Measurements from ENCODE around the gene HNRNPD. TPM values are rescaled to one million over a fixed set of nuclear protein-coding genes. Genes with fewer than 3 reads are reported as not detected.

Gene HNRNPD
- total RNA-seq, 5 donors from 2014 or later (not counting 1 experiment from before 2014, with no cell fraction given): 193 to 274 (median 202) TPM

DNA sequence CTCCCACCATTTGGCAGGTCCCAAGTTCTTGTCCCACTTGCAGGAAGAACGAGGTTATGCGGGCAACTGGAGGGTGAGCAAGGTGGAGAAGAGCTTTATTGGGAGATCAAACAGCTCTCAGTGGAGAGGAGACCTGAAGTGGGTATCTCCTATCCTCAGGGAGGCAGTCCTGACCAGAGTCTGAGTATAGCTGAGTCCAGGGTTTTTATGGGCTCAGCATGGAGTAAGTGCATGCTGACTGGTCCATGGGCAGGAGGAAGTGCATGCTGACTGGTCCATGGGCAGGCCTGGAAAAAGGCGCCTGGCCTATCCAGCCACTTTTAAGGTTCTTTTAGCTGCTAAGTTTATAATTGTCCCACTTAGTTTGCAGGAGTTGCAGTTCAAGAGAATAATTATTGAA, 7.4 kb upstream of the HNRNPD start:
- Mint-ChIP-seq H3K36me3 (peaks cover 13% of the 10 kb centered on the region), H3K27me3 (no peaks in the 10 kb centered on the region), H3K4me3 (no peak overlapping the region), H3K9me3 (peaks cover 0 to 5% (median 0%) of the 10 kb centered on the region in 3 donors), H3K4me1 (peaks cover 14 to 20% (median 15%) of the 10 kb centered on the region in 3 donors), H3K27ac (no peak overlapping the region)
- H3K36me3 ChIP-seq (ENCODE audit: control insufficient read depth in 2 of 2, extremely low read depth in 1 of 2, insufficient read depth in 1 of 2, low read length in 1 of 2): no peaks in the 10 kb centered on the region
- CTCF ChIA-PET: interaction anchor here in 1 of 2 donors (0.6 to 2.2 kb wide), 4 partner anchors 8 to 1058 kb away, joined by 3 to 8 read pairs (median 3); no protein-coding TSS in a partner anchor
- POLR2A ChIA-PET: interaction anchor here in 1 of 2 donors (0.7 kb wide), 1 partner anchor 816 kb away, joined by 7 read pairs; no protein-coding TSS in a partner anchor
- no peak for ATAC-seq (replicated peaks in 1 of 4)
- no peaks in the 10 kb centered on the region for H3K27me3 ChIP-seq (replicated peaks in 1 of 2; ENCODE audit: control insufficient read depth in 2 of 2, extremely low read depth in 1 of 2, insufficient read depth in 2 of 2, low read length in 1 of 2)
- H3K4me1 ChIP-seq (ENCODE audit: control insufficient read depth in 1 of 2, extremely low read depth in 1 of 2, insufficient read depth in 2 of 2, low read length in 2 of 2): peaks cover 4 to 5% of the 10 kb centered on the region in 2 experiments
- H3K4me3 ChIP-seq (ENCODE audit: control insufficient read depth in 1 of 2, extremely low read depth in 1 of 2, low read length in 1 of 2): no peak overlapping the region
- no peak overlapping the region for H3K27ac ChIP-seq (ENCODE audit: low read length)
- no peak for DNase-seq
- 92% methylated on average over 2 of the region's 3 CpGs for WGBS (ENCODE audit: insufficient coverage)
- no peaks in the 10 kb centered on the region for H3K9me3 ChIP-seq

DNA sequence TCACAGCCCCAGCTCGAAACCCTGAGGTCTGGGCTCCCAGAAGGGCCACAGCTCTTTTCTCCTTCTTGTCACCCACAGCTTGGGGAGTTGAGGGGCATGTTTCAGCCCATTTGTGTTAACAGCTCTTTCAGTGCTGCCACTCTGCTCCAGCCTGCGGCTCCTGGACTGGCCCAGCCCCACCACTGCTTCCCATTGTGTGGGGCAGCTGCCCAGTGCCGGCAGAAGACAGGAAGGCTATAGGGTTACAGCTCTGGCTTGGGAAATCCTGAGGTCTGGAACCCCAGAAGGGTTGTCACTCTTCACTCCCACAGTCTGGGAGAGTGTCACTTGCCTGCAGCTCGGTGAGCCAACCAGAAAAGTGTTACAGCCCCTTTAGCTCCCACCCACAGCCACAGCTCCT, 7.0 kb upstream of the HNRNPD start:
- H3K9me3 Mint-ChIP-seq: peaks cover 0 to 3% (median 0%) of the 10 kb centered on the region in 3 donors
- DNase-seq: no peak
- Histone ChIP-seq H3K9me3 (no peaks in the 10 kb centered on the region), H3K27me3 (replicated peaks in 1 of 2; ENCODE audit: control insufficient read depth in 2 of 2, extremely low read depth in 1 of 2, insufficient read depth in 2 of 2, low read length in 1 of 2) (no peaks in the 10 kb centered on the region), H3K36me3 (ENCODE audit: control insufficient read depth in 2 of 2, extremely low read depth in 1 of 2, insufficient read depth in 1 of 2, low read length in 1 of 2) (no peaks in the 10 kb centered on the region), H3K4me1 (ENCODE audit: control insufficient read depth in 1 of 2, extremely low read depth in 1 of 2, insufficient read depth in 2 of 2, low read length in 2 of 2) (peaks cover 8% of the 10 kb centered on the region in 2 experiments), H3K27ac (ENCODE audit: low read length) (no peak overlapping the region), H3K4me3 (ENCODE audit: control insufficient read depth in 1 of 2, extremely low read depth in 1 of 2, low read length in 1 of 2) (no peak overlapping the region)
- no peak overlapping the region for H3K4me3 Mint-ChIP-seq
- ChIA-PET POLR2A (no interaction called here), CTCF (interaction anchor here in 1 of 2 donors (0.6 to 2.2 kb wide), 3 partner anchors 9 to 20 kb away, joined by 3 to 8 read pairs (median 3); no protein-coding TSS in a partner anchor)
- peaks cover 13% of the 10 kb centered on the region for H3K36me3 Mint-ChIP-seq
- H3K27me3 Mint-ChIP-seq: no peaks in the 10 kb centered on the region
- no peak for ATAC-seq (replicated peaks in 1 of 4)
- H3K4me1 Mint-ChIP-seq: peaks cover 18 to 24% (median 19%) of the 10 kb centered on the region in 3 donors
- 100% methylated on average over 1 of the region's 4 CpGs for WGBS (ENCODE audit: insufficient coverage)
- no peak overlapping the region for H3K27ac Mint-ChIP-seq

DNA sequence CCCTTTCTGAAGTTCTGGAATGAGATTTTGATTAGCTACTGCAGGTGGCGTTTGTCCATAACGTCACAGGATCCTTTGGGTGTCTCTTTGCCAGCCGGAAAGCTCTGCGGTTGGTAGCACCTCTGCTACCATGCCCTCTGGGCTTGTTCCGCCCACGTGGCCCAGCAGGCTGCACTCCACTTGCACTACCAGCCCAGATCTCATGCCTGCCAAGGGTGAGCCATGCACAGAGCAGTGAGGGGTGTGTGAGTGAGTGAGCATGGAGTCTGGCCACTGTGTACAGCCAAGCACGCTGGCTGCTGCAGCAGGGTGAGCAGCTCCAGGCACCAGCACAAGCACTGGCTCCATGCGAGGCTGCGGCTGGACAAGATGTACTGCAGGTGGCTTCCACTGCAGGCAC, 6.6 kb upstream of the HNRNPD start:
- Mint-ChIP-seq H3K27ac (no peak overlapping the region), H3K4me1 (peaks cover 23 to 29% (median 23%) of the 10 kb centered on the region in 3 donors), H3K27me3 (no peaks in the 10 kb centered on the region), H3K4me3 (no peak overlapping the region), H3K9me3 (no peaks in the 10 kb centered on the region), H3K36me3 (peaks cover 13% of the 10 kb centered on the region)
- Histone ChIP-seq H3K36me3 (ENCODE audit: control insufficient read depth in 2 of 2, extremely low read depth in 1 of 2, insufficient read depth in 1 of 2, low read length in 1 of 2) (no peaks in the 10 kb centered on the region), H3K27ac (ENCODE audit: low read length) (no peak overlapping the region), H3K4me1 (ENCODE audit: control insufficient read depth in 1 of 2, extremely low read depth in 1 of 2, insufficient read depth in 2 of 2, low read length in 2 of 2) (peaks cover 9 to 13% of the 10 kb centered on the region in 2 experiments), H3K27me3 (replicated peaks in 1 of 2; ENCODE audit: control insufficient read depth in 2 of 2, extremely low read depth in 1 of 2, insufficient read depth in 2 of 2, low read length in 1 of 2) (no peaks in the 10 kb centered on the region), H3K4me3 (ENCODE audit: control insufficient read depth in 1 of 2, extremely low read depth in 1 of 2, low read length in 1 of 2) (no peak overlapping the region), H3K9me3 (no peaks in the 10 kb centered on the region)
- POLR2A ChIA-PET: no interaction called here
- DNase-seq (no peak), ATAC-seq (replicated peaks in 1 of 4) (no peak)
- CTCF ChIA-PET: interaction anchor here in 1 of 2 donors (2.2 kb wide), 1 partner anchor 20 kb away, joined by 8 read pairs; no protein-coding TSS in a partner anchor
- WGBS (ENCODE audit: insufficient coverage): 92% methylated on average over 9 of the region's 9 CpGs

DNA sequence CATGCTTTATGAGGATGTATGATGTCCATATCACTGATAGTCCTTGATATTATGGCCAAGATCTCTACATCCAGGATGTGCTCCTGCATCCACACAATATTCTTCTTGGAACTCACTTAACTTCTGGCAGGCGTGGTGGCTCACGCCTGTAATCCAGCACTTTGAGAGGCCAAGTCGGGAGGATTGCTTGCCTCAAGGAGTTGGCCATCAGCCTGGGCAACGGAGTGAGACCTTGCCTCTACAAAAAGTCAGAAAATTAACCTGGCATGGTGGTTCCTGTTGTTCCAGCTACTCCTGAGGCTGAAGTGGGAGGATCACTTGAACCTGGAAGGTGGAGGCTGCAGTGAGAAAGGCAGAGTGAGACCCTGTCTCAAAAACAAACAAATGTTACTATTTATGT, 2.3 kb upstream of the HNRNPD start:
- peaks cover 24% of the 10 kb centered on the region for H3K36me3 Mint-ChIP-seq
- ChIA-PET CTCF (interaction anchor here (1.0 to 1.5 kb wide), 3 partner anchors 15 to 53 kb away, joined by 3 read pairs; no protein-coding TSS in a partner anchor), POLR2A (interaction anchor here in 1 of 2 donors (0.6 kb wide), 1 partner anchor 53 kb away, joined by 7 read pairs; no protein-coding TSS in a partner anchor)
- H3K27me3 ChIP-seq (replicated peaks in 1 of 2; ENCODE audit: control insufficient read depth in 2 of 2, extremely low read depth in 1 of 2, insufficient read depth in 2 of 2, low read length in 1 of 2): no peaks in the 10 kb centered on the region
- H3K4me3 Mint-ChIP-seq: peak overlapping the region; percentile 91 to 99 (median 97)
- H3K9me3 Mint-ChIP-seq: no peaks in the 10 kb centered on the region
- H3K27me3 Mint-ChIP-seq: no peaks in the 10 kb centered on the region
- H3K36me3 ChIP-seq (ENCODE audit: control insufficient read depth in 2 of 2, extremely low read depth in 1 of 2, insufficient read depth in 1 of 2, low read length in 1 of 2): no peaks in the 10 kb centered on the region
- H3K4me1 ChIP-seq (ENCODE audit: control insufficient read depth in 1 of 2, extremely low read depth in 1 of 2, insufficient read depth in 2 of 2, low read length in 2 of 2): peaks cover 15 to 24% of the 10 kb centered on the region in 2 experiments
- 97% methylated on average over 4 of the region's 4 CpGs for WGBS (ENCODE audit: insufficient coverage)
- no peaks in the 10 kb centered on the region for H3K9me3 ChIP-seq
- H3K4me1 Mint-ChIP-seq: peaks cover 28 to 50% (median 30%) of the 10 kb centered on the region in 3 donors
- H3K27ac ChIP-seq (ENCODE audit: low read length): no peak overlapping the region
- ATAC-seq (replicated peaks in 1 of 4): no peak
- H3K27ac Mint-ChIP-seq: peak overlapping the region in 1 of 2 donors; percentile 4
- no peak overlapping the region for H3K4me3 ChIP-seq (ENCODE audit: control insufficient read depth in 1 of 2, extremely low read depth in 1 of 2, low read length in 1 of 2)
- no peak for DNase-seq

DNA sequence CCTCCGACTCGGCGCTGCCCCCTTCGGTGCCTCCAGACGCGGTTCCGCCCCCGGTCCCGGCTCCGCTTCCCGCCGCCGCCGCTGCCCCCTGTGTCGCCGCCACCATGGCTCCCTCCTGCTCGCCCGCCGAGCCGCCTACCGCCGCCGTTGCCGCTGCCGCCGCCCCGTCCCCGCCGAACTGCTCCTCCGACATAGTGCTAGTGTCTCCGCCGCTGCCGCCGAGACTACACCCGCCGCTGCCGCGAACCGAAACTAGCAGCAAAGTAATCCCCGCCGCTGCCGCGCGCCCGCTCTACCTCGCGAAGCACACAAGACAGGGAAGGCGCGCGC, 340 bp downstream of the HNRNPD start:
- WGBS (ENCODE audit: insufficient coverage): under 1% methylated on average over 47 of the region's 50 CpGs
- Histone ChIP-seq H3K4me3 (ENCODE audit: control insufficient read depth in 1 of 2, extremely low read depth in 1 of 2, low read length in 1 of 2) (peak overlapping the region; percentile 90 to 94), H3K27ac (ENCODE audit: low read length) (peak overlapping the region; percentile 97), H3K9me3 (no peaks in the 10 kb centered on the region), H3K36me3 (ENCODE audit: control insufficient read depth in 2 of 2, extremely low read depth in 1 of 2, insufficient read depth in 1 of 2, low read length in 1 of 2) (peaks cover 0 to 13% of the 10 kb centered on the region in 2 donors), H3K27me3 (replicated peaks in 1 of 2; ENCODE audit: control insufficient read depth in 2 of 2, extremely low read depth in 1 of 2, insufficient read depth in 2 of 2, low read length in 1 of 2) (no peaks in the 10 kb centered on the region), H3K4me1 (ENCODE audit: control insufficient read depth in 1 of 2, extremely low read depth in 1 of 2, insufficient read depth in 2 of 2, low read length in 2 of 2) (peaks cover 22 to 41% of the 10 kb centered on the region in 2 experiments)
- H3K36me3 Mint-ChIP-seq: peaks cover 37% of the 10 kb centered on the region
- H3K9me3 Mint-ChIP-seq: no peaks in the 10 kb centered on the region
- H3K4me3 Mint-ChIP-seq: peak overlapping the region; percentile 91 to 99 (median 97)
- CTCF ChIA-PET: interaction anchor here in 1 of 2 donors (0.9 to 2.6 kb wide), 8 partner anchors 12 to 527 kb away, joined by 3 to 14 read pairs (median 6); partner anchors contain the start of genes HNRNPDL and THAP9
- peak overlapping the region; percentile 99 for H3K27ac Mint-ChIP-seq
- H3K4me1 Mint-ChIP-seq: peaks cover 55 to 67% (median 55%) of the 10 kb centered on the region in 3 donors
- DNase-seq (no peak), ATAC-seq (replicated peaks in 1 of 4) (peak; percentile 28 to 41 (median 34))
- H3K27me3 Mint-ChIP-seq: no peaks in the 10 kb centered on the region
- POLR2A ChIA-PET: interaction anchor here in 1 of 2 donors (0.6 to 1.9 kb wide), 5 partner anchors 52 to 89 kb away, joined by 3 to 18 read pairs (median 4); partner anchors contain the start of gene HNRNPDL

DNA sequence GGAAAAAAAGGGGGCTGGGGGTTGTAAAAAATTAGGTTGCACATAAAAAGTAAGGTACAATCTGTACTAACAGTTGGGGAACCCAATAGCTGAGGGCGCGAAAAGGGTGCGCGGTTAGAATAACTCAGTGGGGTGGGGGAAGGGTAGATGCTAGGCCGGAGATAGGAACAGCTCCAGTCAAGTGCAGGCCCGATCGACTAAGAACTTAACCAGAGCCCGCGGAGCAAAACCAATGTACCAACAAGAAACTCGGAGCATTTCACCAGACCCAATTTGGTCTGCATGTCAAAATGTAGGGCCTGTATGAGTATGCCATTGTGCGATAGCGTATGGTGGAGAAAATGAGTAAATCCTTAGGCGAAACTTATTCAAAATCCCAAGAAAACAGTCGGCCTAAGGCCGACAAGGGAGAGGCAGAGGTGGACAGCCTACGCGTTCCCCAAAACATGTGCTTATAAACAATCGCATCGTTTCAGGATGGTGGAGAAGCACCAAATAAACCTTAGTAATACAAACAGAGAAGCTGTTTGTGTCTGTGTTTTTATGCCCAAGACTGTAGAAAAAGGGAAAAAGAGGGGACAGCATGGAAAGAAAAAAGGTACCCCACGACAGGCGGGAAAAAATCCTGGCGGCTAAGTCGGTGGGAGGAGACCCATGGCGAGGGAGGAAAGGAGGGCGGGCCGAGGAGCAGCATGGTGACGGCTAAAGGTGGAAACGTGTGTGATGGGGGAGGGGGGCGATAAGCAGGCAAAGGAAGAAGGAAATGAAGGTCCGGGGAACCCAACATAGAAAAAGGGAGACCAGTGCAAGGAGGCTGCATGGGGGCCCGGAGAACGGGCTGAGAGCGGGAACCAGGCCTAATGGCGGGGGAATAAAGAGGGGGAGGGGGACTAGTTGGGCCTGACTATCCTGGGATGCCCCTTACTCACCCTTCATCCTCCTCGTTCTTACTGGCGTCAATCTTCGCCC, 990 bp downstream of the HNRNPD start:
- DNase-seq (peak; percentile 27 to 75 (median 45)), ATAC-seq (replicated peaks in 1 of 4) (peak; percentile 19 to 29 (median 24))
- Mint-ChIP-seq H3K4me3 (peak overlapping the region; percentile 91 to 99 (median 97)), H3K27me3 (no peaks in the 10 kb centered on the region), H3K36me3 (peaks cover 38% of the 10 kb centered on the region), H3K9me3 (no peaks in the 10 kb centered on the region), H3K27ac (peak overlapping the region; percentile 94 to 99), H3K4me1 (peaks cover 60 to 72% (median 60%) of the 10 kb centered on the region in 3 donors)
- H3K36me3 ChIP-seq (ENCODE audit: control insufficient read depth in 2 of 2, extremely low read depth in 1 of 2, insufficient read depth in 1 of 2, low read length in 1 of 2): peaks cover 0 to 19% of the 10 kb centered on the region in 2 donors
- peaks cover 22 to 47% of the 10 kb centered on the region in 2 experiments for H3K4me1 ChIP-seq (ENCODE audit: control insufficient read depth in 1 of 2, extremely low read depth in 1 of 2, insufficient read depth in 2 of 2, low read length in 2 of 2)
- H3K27me3 ChIP-seq (replicated peaks in 1 of 2; ENCODE audit: control insufficient read depth in 2 of 2, extremely low read depth in 1 of 2, insufficient read depth in 2 of 2, low read length in 1 of 2): no peaks in the 10 kb centered on the region
- no peaks in the 10 kb centered on the region for H3K9me3 ChIP-seq
- 2% methylated on average over 17 of the region's 37 CpGs for WGBS (ENCODE audit: insufficient coverage)
- peak overlapping the region; percentile 90 to 94 for H3K4me3 ChIP-seq (ENCODE audit: control insufficient read depth in 1 of 2, extremely low read depth in 1 of 2, low read length in 1 of 2)
- H3K27ac ChIP-seq (ENCODE audit: low read length): peak overlapping the region; percentile 97
- POLR2A ChIA-PET: interaction anchor here (0.8 to 0.9 kb wide), 2 partner anchors 17 to 52 kb away, joined by 3 read pairs; no protein-coding TSS in a partner anchor
- CTCF ChIA-PET: interaction anchor here in 1 of 2 donors (2.6 to 3.8 kb wide), 3 partner anchors 12 to 88 kb away, joined by 8 to 29 read pairs (median 15); no protein-coding TSS in a partner anchor

All from T-cell (primary cell).